GM12872 (cell line): ENCODE measurements around the gene OLA1.
A peak's percentile ranks its signal among the peaks of the same experiment; 100 is the strongest.

Experiments used
- TF ChIP-seq, protein P1 (sequence below): IDR thresholded peaks from 3 replicates; pipeline ENCODE4 v1.5.1; 2011; ENCODE audit warnings: low read depth, mild to moderate bottlenecking, low read length, moderate library complexity; ENCODE audit not compliant: insufficient read depth

OLA1 gene

DNA sequence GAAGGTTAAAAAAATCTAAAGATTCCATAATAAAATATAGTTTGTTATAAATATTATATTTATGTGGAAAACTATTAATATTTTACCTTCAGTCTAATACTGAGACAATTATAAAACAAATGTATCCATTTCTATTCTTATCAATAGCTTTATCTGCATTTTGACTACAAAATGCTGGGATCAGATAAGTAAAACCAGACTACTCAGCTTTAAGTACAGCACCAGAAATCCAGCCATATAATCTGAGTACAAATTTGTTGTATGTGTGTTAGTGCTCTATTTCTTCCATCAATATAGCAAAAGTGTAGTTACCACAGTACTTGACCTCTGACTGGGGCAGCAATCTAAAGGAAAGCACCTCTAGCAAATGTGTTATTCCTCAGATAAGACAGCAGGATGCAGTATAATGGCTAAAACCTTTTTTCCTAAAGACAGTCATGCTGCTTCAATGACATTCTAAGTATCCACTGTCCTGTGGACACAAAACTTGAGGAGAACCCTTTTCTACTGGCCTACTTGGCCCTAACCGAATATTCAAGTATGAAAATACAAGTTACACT, 68.1 kb downstream of the OLA1 start:
- TF ChIP-seq, protein P1, sequence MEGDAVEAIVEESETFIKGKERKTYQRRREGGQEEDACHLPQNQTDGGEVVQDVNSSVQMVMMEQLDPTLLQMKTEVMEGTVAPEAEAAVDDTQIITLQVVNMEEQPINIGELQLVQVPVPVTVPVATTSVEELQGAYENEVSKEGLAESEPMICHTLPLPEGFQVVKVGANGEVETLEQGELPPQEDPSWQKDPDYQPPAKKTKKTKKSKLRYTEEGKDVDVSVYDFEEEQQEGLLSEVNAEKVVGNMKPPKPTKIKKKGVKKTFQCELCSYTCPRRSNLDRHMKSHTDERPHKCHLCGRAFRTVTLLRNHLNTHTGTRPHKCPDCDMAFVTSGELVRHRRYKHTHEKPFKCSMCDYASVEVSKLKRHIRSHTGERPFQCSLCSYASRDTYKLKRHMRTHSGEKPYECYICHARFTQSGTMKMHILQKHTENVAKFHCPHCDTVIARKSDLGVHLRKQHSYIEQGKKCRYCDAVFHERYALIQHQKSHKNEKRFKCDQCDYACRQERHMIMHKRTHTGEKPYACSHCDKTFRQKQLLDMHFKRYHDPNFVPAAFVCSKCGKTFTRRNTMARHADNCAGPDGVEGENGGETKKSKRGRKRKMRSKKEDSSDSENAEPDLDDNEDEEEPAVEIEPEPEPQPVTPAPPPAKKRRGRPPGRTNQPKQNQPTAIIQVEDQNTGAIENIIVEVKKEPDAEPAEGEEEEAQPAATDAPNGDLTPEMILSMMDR, result 0 out of 3 replicates have a peak, but pooled peaks have one; percentile 4

DNA sequence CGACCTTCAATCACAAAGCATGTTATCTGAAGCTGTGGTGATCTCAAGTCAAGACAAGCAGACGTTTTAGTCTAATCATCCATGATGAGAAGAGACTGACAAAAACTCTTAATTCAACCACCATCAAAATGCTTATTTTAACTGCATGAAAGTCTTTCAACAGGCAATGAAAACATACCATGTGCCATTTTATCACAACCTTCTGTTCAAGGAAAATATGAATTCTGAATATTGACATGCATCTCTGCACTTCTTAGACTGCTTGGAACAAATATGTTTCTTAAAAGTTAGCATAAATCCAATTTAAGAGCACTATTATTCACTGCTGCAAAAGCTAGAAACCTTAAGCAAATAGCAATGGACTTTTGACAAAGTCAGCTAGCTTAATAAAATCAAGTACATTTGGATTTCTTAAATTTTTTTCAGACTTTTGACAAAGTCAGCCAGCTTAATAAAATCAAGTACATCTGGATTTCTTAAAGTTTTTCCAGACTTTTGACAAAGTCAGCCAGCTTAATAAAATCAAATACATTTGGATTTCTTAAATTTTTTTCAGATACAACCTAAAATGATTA, 70.9 kb downstream of the OLA1 start:
- TF ChIP-seq, protein P1, result no peak

DNA sequence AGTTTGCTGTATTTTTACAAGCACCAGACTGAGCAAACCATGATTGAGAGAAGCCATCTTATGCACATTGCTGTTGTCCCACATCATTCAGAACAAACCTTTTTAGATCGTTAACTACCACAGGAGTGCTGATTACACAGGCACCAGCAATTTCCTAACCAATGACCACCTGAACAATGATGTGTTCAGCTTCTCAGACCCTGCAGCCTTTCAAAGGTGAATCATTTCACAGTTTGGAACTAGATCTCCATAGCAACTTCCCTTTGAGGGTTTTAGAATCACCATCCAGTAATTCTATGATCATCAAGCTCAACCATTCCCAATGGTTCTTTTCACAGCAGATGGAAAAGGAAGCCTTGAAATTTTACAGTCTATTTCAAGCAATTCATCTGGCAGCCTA, 71.4 kb downstream of the OLA1 start:
- TF ChIP-seq, protein P1, result no peak

DNA sequence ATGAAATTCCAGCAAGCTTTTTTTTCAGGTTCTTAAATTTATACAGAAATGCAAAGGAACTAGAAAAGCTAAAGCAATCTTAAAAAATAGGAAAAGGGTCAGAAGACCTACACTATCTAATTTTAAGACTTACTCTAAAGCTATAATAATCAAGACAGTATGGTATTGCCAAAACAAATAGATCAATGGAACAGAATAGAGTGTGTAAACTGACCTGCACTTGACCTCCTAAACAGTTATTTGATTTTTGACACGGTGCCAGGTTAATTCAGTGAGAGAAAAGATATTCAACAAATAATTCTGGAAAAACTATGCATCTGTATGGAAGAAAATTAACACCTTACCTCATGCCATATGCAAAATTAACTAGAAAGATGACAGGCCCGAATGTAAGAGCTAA, 73.6 kb downstream of the OLA1 start:
- TF ChIP-seq, protein P1, result no peak

DNA sequence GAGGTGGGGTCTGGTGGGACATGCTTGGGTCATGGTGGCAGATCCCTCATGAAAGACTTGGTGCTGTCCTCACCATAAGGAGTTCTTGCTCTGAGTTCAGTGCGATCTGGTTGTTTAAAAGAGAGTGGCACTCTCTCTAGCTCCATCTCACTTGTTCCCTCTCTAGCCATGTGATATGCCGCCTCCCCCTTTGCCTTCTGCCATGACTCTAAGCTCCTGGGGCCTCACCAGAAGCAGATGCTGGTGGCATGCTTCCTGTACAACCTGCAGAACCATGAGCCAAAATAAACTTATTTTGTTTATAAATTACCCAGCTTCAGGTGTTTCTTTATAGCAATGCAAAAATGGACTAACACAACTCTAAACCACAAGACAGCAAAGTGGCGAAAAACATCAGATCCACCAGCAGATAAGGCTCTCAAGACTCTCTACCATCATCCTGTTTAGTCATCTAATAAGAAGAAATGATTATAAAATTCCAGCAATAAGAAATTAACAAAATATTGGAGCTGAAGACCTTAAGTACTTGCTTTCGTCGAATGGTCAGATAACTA, 75.5 kb downstream of the OLA1 start:
- TF ChIP-seq, protein P1, result no peak

DNA sequence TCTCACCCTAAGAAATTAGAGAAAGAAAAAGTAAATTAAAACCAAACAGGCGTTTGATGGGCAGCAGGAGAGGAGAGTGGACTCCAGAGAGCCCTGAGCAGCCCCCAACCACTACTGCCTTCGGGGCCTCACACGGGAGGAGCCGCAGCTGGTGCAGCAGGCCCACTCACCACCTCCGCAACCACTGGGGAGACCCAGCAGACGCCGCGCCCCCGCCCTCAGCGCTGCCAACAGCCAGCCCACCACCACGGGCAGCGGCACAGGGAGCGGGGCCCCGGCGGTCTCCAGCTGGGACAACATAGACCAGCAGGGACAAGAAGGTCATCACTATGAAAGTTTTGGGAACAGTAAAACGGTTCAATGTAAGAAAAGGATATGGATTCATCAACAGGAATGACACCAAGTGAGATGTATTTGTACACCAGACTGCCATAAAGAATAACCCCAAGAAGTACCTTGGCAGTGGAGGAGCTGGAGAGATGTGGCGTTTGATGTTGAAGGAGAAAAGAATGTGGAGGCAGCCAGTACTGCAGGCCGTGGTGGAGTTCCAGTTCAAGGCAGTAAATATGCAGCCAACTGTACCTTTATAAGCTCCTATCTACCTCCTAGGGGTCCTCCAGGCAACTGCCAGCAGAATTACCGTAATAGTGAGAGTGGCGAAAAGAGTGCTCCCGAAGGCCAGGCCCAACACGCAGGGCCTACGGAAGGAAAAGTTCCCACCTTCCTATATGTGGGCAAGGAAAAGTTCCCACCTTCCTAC, 76.5 kb downstream of the OLA1 start:
- TF ChIP-seq, protein P1, result no peak

DNA sequence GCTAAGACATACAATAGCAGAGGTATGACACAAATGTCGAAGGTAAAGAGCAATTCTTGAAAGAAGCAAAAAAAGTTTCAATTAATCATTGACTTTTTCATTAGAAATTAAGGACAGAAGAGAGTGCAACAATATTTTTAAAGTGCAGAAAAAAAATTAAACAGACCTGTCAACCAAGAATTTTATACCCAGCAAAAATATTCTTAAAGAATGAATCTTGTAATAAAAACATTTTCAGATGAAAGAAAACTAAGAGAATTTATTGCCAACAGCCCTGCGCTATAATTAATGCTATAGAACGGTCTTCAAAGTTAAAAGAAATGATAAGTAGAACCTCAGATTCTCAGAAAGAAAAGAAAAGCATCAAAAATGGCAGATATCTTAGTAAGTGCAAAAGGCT, 79.0 kb downstream of the OLA1 start:
- TF ChIP-seq, protein P1, result no peak
